CD8-positive, alpha-beta memory T cell (primary cell): ENCODE results near the gene GPD1L. TPM values are rescaled to one million over a fixed set of nuclear protein-coding genes. Genes with fewer than 3 reads are reported as not detected.
A peak's percentile ranks its signal among the peaks of the same experiment; 100 is the strongest.

ENCODE experiments used
- CTCF ChIA-PET: fragments of 350-600 bp; sonication (Branson Sonifier 250); formaldehyde crosslinking; loops from one replicate; lab custom pipeline; 2021; ENCODE audit warnings: antibody characterized with exemption; lab: Charles Lee
- POLR2A ChIA-PET: fragments of 350-600 bp; sonication (Branson Sonifier 250); formaldehyde crosslinking; loops from one replicate; lab custom pipeline; 2021; ENCODE audit warnings: antibody characterized with exemption; lab: Charles Lee
- DNase-seq, 5 donors: peaks; one replicate each; pipeline versions ENCODE4 v3.0.0 to v3.0.0-alpha.2; 2020 to 2022; ENCODE audit warnings: mixed read lengths in 1 of 5
- H3K27ac ChIP-seq: one replicate; pipeline ENCODE4 v1.7.0; 2013; ENCODE audit warnings: low read depth, mild to moderate bottlenecking, low read length, moderate library complexity
- H3K27me3 ChIP-seq: 2 replicates; pipeline ENCODE4 v1.7.0; 2013; ENCODE audit warnings: low read length, mild to moderate bottlenecking; ENCODE audit not compliant: insufficient read depth, poor library complexity, severe bottlenecking
- H3K36me3 ChIP-seq: 2 replicates; pipeline ENCODE4 v1.7.0; 2013; ENCODE audit warnings: mild to moderate bottlenecking, low read length, moderate library complexity; ENCODE audit not compliant: insufficient read depth
- H3K4me1 ChIP-seq: 2 replicates; pipeline ENCODE4 v1.7.0; 2013; ENCODE audit warnings: mild to moderate bottlenecking, low read length, moderate library complexity; ENCODE audit not compliant: insufficient read depth
- H3K4me3 ChIP-seq: 2 replicates; pipeline ENCODE4 v1.7.0; 2013; ENCODE audit warnings: mild to moderate bottlenecking, low read length
- H3K9me3 ChIP-seq: 2 replicates; pipeline ENCODE4 v1.7.0; 2013; ENCODE audit warnings: mild to moderate bottlenecking, low read length
- H3K27ac Mint-ChIP-seq, 8 donors: one replicate each; pipeline ENCODE4 v1.8.0; 2020 to 2021; ENCODE audit warnings: mixed read lengths in 8 of 8, mild to moderate bottlenecking in 6 of 8, inconsistent platforms in 3 of 8, moderate library complexity in 3 of 8
- H3K27me3 Mint-ChIP-seq, 2 donors: one replicate each; pipeline ENCODE4 v1.8.0; 2020 to 2021; ENCODE audit warnings: mixed read lengths in 2 of 2, mild to moderate bottlenecking in 1 of 2, moderate library complexity in 1 of 2
- H3K36me3 Mint-ChIP-seq, 3 donors: one replicate each; pipeline ENCODE4 v1.8.0; 2020 to 2021; ENCODE audit warnings: mixed read lengths in 3 of 3, inconsistent platforms in 1 of 3, mild to moderate bottlenecking in 1 of 3
- H3K4me1 Mint-ChIP-seq, 3 donors: one replicate each; pipeline ENCODE4 v1.8.0; 2020 to 2021; ENCODE audit warnings: mixed read lengths in 3 of 3, inconsistent platforms in 1 of 3, mild to moderate bottlenecking in 1 of 3
- H3K4me3 Mint-ChIP-seq, 7 donors: one replicate each; pipeline ENCODE4 v1.8.0; 2020 to 2021; ENCODE audit warnings: mixed read lengths in 7 of 7, mild to moderate bottlenecking in 6 of 7, moderate library complexity in 4 of 7, inconsistent platforms in 2 of 7
- H3K9me3 Mint-ChIP-seq, 5 donors: one replicate each; pipeline ENCODE4 v1.8.0; 2020 to 2022; ENCODE audit warnings: mixed read lengths in 5 of 5, mild to moderate bottlenecking in 3 of 5, moderate library complexity in 2 of 5, inconsistent platforms in 1 of 5
- polyA plus RNA-seq: library from polyadenylated mRNA; unstranded; fragments of 300-500 nt; fragmentation: Illumina TruSeq; gene quantifications from one replicate; pipeline ENCODE4 v1.2.3, GENCODE V29; 2021
- total RNA-seq, 2 experiments: library from RNA; stranded (reverse); gene quantifications; one replicate each; pipeline ENCODE4 v1.2.3, GENCODE V29; 2021

GPD1L gene
- total and polyA plus RNA-seq, 3 experiments from 2014 or later, result 13.9 to 20.9 (median 16.1) TPM

- no peak for DNase-seq
- ChIA-PET CTCF (no interaction called here), POLR2A (no interaction called here)
- Histone ChIP-seq H3K4me3 (no peak overlapping the region), H3K27ac (no peak overlapping the region), H3K9me3 (no peaks in the 10 kb centered on the region), H3K4me1 (no peaks in the 10 kb centered on the region), H3K27me3 (no peaks in the 10 kb centered on the region), H3K36me3 (peaks cover 13% of the 10 kb centered on the region)
- peaks cover 8 to 87% (median 31%) of the 10 kb centered on the region in 3 donors for H3K36me3 Mint-ChIP-seq
- no peaks in the 10 kb centered on the region for H3K4me1 Mint-ChIP-seq
- no peaks in the 10 kb centered on the region for H3K27me3 Mint-ChIP-seq
- no peak overlapping the region for H3K4me3 Mint-ChIP-seq
- H3K27ac Mint-ChIP-seq, result no peak overlapping the region
- no peaks in the 10 kb centered on the region for H3K9me3 Mint-ChIP-seq
Observed at GRCh38 chr3:32155117-32155516, 48.7 kb downstream of the GPD1L start.

- H3K4me3 Mint-ChIP-seq, result no peak overlapping the region
- no peaks in the 10 kb centered on the region for H3K27me3 ChIP-seq
- H3K9me3 ChIP-seq, result no peaks in the 10 kb centered on the region
- peaks cover 8% of the 10 kb centered on the region for H3K36me3 ChIP-seq
- ChIA-PET POLR2A (no interaction called here), CTCF (interaction anchor here (1.0 kb wide), 1 partner anchor 11 kb away, joined by 3 read pairs; no protein-coding TSS in a partner anchor)
- no peaks in the 10 kb centered on the region for H3K27me3 Mint-ChIP-seq
- no peak overlapping the region for H3K27ac ChIP-seq
- no peak overlapping the region for H3K4me3 ChIP-seq
- no peaks in the 10 kb centered on the region for H3K9me3 Mint-ChIP-seq
- no peaks in the 10 kb centered on the region for H3K4me1 Mint-ChIP-seq
- peaks cover 8 to 82% (median 27%) of the 10 kb centered on the region in 3 donors for H3K36me3 Mint-ChIP-seq
- DNase-seq, result no peak
- H3K4me1 ChIP-seq, result no peaks in the 10 kb centered on the region
- peak overlapping the region in 1 of 8 donors; percentile 82 for H3K27ac Mint-ChIP-seq
Observed at GRCh38 chr3:32157600-32158264, 51.3 kb downstream of the GPD1L start.

GRCh38 chr3:32160706-32161214 is 54.3 kb downstream of the GPD1L start:
- Histone ChIP-seq H3K4me3 (no peak overlapping the region), H3K36me3 (peaks cover 15% of the 10 kb centered on the region), H3K27ac (no peak overlapping the region), H3K9me3 (no peaks in the 10 kb centered on the region), H3K4me1 (no peaks in the 10 kb centered on the region), H3K27me3 (no peaks in the 10 kb centered on the region)
- no peak for DNase-seq
- ChIA-PET POLR2A (no interaction called here), CTCF (no interaction called here)
- no peaks in the 10 kb centered on the region for H3K9me3 Mint-ChIP-seq
- H3K36me3 Mint-ChIP-seq, result peaks cover 4 to 88% (median 27%) of the 10 kb centered on the region in 3 donors
- no peaks in the 10 kb centered on the region for H3K4me1 Mint-ChIP-seq
- no peaks in the 10 kb centered on the region for H3K27me3 Mint-ChIP-seq
- H3K4me3 Mint-ChIP-seq, result no peak overlapping the region
- no peak overlapping the region for H3K27ac Mint-ChIP-seq

GRCh38 chr3:32165442-32165841 is 59.0 kb downstream of the GPD1L start:
- H3K4me1 Mint-ChIP-seq, result no peaks in the 10 kb centered on the region
- Histone ChIP-seq H3K36me3 (peaks cover 21% of the 10 kb centered on the region), H3K9me3 (no peaks in the 10 kb centered on the region), H3K4me1 (no peaks in the 10 kb centered on the region), H3K27me3 (no peaks in the 10 kb centered on the region), H3K27ac (no peak overlapping the region), H3K4me3 (no peak overlapping the region)
- no peak overlapping the region for H3K4me3 Mint-ChIP-seq
- no peak for DNase-seq
- H3K9me3 Mint-ChIP-seq, result peaks cover 1 to 6% (median 4%) of the 10 kb centered on the region in 5 donors
- CTCF ChIA-PET, result no interaction called here
- peaks cover 27 to 84% (median 28%) of the 10 kb centered on the region in 3 donors for H3K36me3 Mint-ChIP-seq
- POLR2A ChIA-PET, result no interaction called here
- peaks cover 0 to 1% of the 10 kb centered on the region in 2 donors for H3K27me3 Mint-ChIP-seq
- no peak overlapping the region for H3K27ac Mint-ChIP-seq

GRCh38 chr3:32166654-32167053 is 60.2 kb downstream of the GPD1L start:
- H3K27ac ChIP-seq, result no peak overlapping the region
- Mint-ChIP-seq H3K36me3 (peaks cover 30 to 79% (median 34%) of the 10 kb centered on the region in 3 donors), H3K9me3 (peaks cover 5 to 16% (median 10%) of the 10 kb centered on the region in 5 donors), H3K4me1 (no peaks in the 10 kb centered on the region), H3K27ac (no peak overlapping the region), H3K27me3 (peaks cover 0 to 1% of the 10 kb centered on the region in 2 donors), H3K4me3 (no peak overlapping the region)
- H3K36me3 ChIP-seq, result peaks cover 21% of the 10 kb centered on the region
- H3K9me3 ChIP-seq, result peaks cover under 1% of the 10 kb centered on the region
- no peak overlapping the region for H3K4me3 ChIP-seq
- H3K27me3 ChIP-seq, result no peaks in the 10 kb centered on the region
- CTCF ChIA-PET, result no interaction called here
- POLR2A ChIA-PET, result no interaction called here
- no peak for DNase-seq
- no peaks in the 10 kb centered on the region for H3K4me1 ChIP-seq

- POLR2A ChIA-PET, result no interaction called here
- Mint-ChIP-seq H3K27ac (no peak overlapping the region), H3K4me1 (peaks cover 4 to 8% (median 6%) of the 10 kb centered on the region in 3 donors), H3K36me3 (peaks cover 22 to 34% (median 34%) of the 10 kb centered on the region in 3 donors), H3K4me3 (no peak overlapping the region), H3K9me3 (peaks cover 12 to 25% (median 15%) of the 10 kb centered on the region in 5 donors), H3K27me3 (peaks cover 0 to 5% of the 10 kb centered on the region in 2 donors)
- no peak overlapping the region for H3K4me3 ChIP-seq
- H3K9me3 ChIP-seq, result peaks cover 5% of the 10 kb centered on the region
- peaks cover 2% of the 10 kb centered on the region for H3K4me1 ChIP-seq
- no peak for DNase-seq
- no peak overlapping the region for H3K27ac ChIP-seq
- CTCF ChIA-PET, result no interaction called here
- no peaks in the 10 kb centered on the region for H3K27me3 ChIP-seq
- no peaks in the 10 kb centered on the region for H3K36me3 ChIP-seq
Observed at GRCh38 chr3:32172420-32172819, 66.0 kb downstream of the GPD1L start.

GRCh38 chr3:32175607-32176197 is 69.3 kb downstream of the GPD1L start:
- H3K4me1 Mint-ChIP-seq, result peaks cover 6 to 13% (median 10%) of the 10 kb centered on the region in 3 donors
- no peak overlapping the region for H3K4me3 Mint-ChIP-seq
- Histone ChIP-seq H3K4me1 (peaks cover 5% of the 10 kb centered on the region), H3K27ac (no peak overlapping the region), H3K36me3 (no peaks in the 10 kb centered on the region), H3K4me3 (no peak overlapping the region), H3K9me3 (peaks cover 5% of the 10 kb centered on the region), H3K27me3 (no peaks in the 10 kb centered on the region)
- POLR2A ChIA-PET, result no interaction called here
- no peak overlapping the region for H3K27ac Mint-ChIP-seq
- DNase-seq, result peak; percentile 20 to 51 (median 40)
- peaks cover 7 to 16% (median 12%) of the 10 kb centered on the region in 5 donors for H3K9me3 Mint-ChIP-seq
- CTCF ChIA-PET, result interaction anchor here (0.8 to 2.9 kb wide), 11 partner anchors 53 to 220 kb away, joined by 3 to 14 read pairs (median 5); no protein-coding TSS in a partner anchor
- peaks cover 3 to 5% of the 10 kb centered on the region in 2 donors for H3K27me3 Mint-ChIP-seq
- H3K36me3 Mint-ChIP-seq, result peaks cover 12 to 15% (median 12%) of the 10 kb centered on the region in 3 donors
